Measurements from ENCODE around the gene USP17L18.
"Not testable (repeated sequence)": the region's sequence is repeated elsewhere in the genome, so short reads cannot be mapped to it uniquely, and the experiment has no call there.

The USP17L18 gene

GRCh38 chr4:9247953-9248680, at the start of gene USP17L18:
USP17L18 (plus strand) TSS chr4:9248630; CDS start chr4:9248630, 0 bp downstream.
- H3K9me3 Mint-ChIP-seq; H3K4me3 Mint-ChIP-seq; H3K36me3 Mint-ChIP-seq (ENCODE audit: low read depth); H3K27me3 Mint-ChIP-seq; H3K27ac Mint-ChIP-seq; intact Hi-C loops (cut with micrococcal nuclease); H3K4me1 Mint-ChIP-seq (ENCODE audit: low read depth): not testable (repeated sequence)

GRCh38 chr4:9210357-9210756, 38.1 kb upstream of the USP17L18 start, which contains the start of gene USP17L10:
USP17L10 (plus strand) TSS chr4:9210657; CDS start chr4:9210657, 0 bp downstream.
- H3K4me1 Mint-ChIP-seq (ENCODE audit: low read depth); H3K27me3 Mint-ChIP-seq; H3K27ac Mint-ChIP-seq; H3K36me3 Mint-ChIP-seq (ENCODE audit: low read depth); H3K4me3 Mint-ChIP-seq; intact Hi-C loops (cut with micrococcal nuclease); H3K9me3 Mint-ChIP-seq: not testable (repeated sequence)

GRCh38 chr4:9214701-9215100, 33.7 kb upstream of the USP17L18 start:
- H3K27me3 Mint-ChIP-seq; H3K36me3 Mint-ChIP-seq (ENCODE audit: low read depth); H3K27ac Mint-ChIP-seq; H3K4me3 Mint-ChIP-seq; H3K4me1 Mint-ChIP-seq (ENCODE audit: low read depth); H3K9me3 Mint-ChIP-seq; intact Hi-C loops (cut with micrococcal nuclease): not testable (repeated sequence)

GRCh38 chr4:9215105-9215504, 33.3 kb upstream of the USP17L18 start, which contains the start of gene USP17L11:
USP17L11 (plus strand) TSS chr4:9215405; CDS start chr4:9215405, 0 bp downstream.
- H3K27me3 Mint-ChIP-seq; intact Hi-C loops (cut with micrococcal nuclease); H3K4me3 Mint-ChIP-seq; H3K9me3 Mint-ChIP-seq; H3K27ac Mint-ChIP-seq; H3K36me3 Mint-ChIP-seq (ENCODE audit: low read depth); H3K4me1 Mint-ChIP-seq (ENCODE audit: low read depth): not testable (repeated sequence)

DNA sequence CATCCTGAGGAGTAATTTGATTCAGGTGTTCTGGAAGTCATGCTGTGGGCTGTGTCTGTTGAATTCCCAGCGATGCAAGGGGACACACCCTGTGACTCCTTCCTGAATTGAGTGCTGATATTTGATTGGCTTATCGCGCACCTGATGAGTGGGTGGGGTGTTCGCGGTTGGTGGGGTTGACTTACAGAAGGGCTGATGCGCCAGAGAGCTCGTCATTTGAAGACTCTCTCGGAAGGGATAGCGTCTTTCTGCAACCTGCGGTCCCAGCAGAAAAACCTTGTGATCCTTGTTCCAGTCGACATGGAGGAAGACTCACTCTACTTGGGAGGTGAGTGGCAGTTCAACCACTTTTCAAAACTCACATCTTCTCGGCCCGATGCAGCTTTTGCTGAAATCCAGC, 28.6 kb upstream of the USP17L18 start, which contains the start of gene USP17L12:
USP17L12 (plus strand) TSS at position 301 of the 400 bp plus-strand sequence; CDS start at position 301, 0 bp downstream.
- H3K4me1 Mint-ChIP-seq (ENCODE audit: low read depth); H3K4me3 Mint-ChIP-seq; H3K36me3 Mint-ChIP-seq (ENCODE audit: low read depth); H3K27ac Mint-ChIP-seq; H3K9me3 Mint-ChIP-seq; H3K27me3 Mint-ChIP-seq; intact Hi-C loops (cut with micrococcal nuclease): not testable (repeated sequence)

DNA sequence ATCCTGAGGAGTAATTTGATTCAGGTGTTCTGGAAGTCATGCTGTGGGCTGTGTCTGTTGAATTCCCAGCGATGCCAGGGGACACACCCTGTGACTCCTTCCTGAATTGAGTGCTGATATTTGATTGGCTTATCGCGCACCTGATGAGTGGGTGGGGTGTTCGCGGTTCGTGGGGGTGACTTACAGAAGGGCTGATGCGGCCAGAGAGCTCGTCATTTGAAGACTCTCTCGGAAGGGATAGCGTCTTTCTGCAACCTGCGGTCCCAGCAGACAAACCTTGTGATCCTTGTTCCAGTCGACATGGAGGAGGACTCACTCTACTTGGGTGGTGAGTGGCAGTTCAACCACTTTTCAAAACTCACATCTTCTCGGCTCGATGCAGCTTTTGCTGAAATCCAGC, 23.8 kb upstream of the USP17L18 start, which contains the start of gene USP17L13:
USP17L13 (plus strand) TSS at position 301 of the 400 bp plus-strand sequence; CDS start at position 301, 0 bp downstream.
- H3K36me3 Mint-ChIP-seq (ENCODE audit: low read depth); intact Hi-C loops (cut with micrococcal nuclease); H3K27ac Mint-ChIP-seq; H3K4me1 Mint-ChIP-seq (ENCODE audit: low read depth); H3K9me3 Mint-ChIP-seq; H3K4me3 Mint-ChIP-seq; H3K27me3 Mint-ChIP-seq: not testable (repeated sequence)

DNA sequence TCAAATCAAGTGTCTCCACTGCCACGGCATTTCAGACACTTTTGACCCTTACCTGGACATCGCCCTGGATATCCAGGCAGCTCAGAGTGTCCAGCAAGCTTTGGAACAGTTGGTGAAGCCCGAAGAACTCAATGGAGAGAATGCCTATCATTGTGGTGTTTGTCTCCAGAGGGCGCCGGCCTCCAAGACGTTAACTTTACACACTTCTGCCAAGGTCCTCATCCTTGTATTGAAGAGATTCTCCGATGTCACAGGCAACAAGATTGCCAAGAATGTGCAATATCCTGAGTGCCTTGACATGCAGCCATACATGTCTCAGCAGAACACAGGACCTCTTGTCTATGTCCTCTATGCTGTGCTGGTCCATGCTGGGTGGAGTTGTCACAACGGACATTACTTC, 18.2 kb upstream of the USP17L18 start:
- not testable (repeated sequence) for H3K4me3 Mint-ChIP-seq; H3K36me3 Mint-ChIP-seq (ENCODE audit: low read depth)

DNA sequence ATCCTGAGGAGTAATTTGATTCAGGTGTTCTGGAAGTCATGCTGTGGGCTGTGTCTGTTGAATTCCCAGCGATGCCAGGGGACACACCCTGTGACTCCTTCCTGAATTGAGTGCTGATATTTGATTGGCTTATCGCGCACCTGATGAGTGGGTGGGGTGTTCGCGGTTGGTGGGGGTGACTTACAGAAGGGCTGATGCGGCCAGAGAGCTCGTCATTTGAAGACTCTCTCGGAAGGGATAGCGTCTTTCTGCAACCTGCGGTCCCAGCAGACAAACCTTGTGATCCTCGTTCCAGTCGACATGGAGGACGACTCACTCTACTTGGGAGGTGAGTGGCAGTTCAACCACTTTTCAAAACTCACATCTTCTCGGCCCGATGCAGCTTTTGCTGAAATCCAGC, 14.3 kb upstream of the USP17L18 start, which contains the start of gene USP17L15:
USP17L15 (plus strand) TSS at position 301 of the 400 bp plus-strand sequence; CDS start at position 301, 0 bp downstream.
- H3K27ac Mint-ChIP-seq; H3K9me3 Mint-ChIP-seq; H3K4me1 Mint-ChIP-seq (ENCODE audit: low read depth); H3K27me3 Mint-ChIP-seq; H3K4me3 Mint-ChIP-seq; intact Hi-C loops (cut with micrococcal nuclease); H3K36me3 Mint-ChIP-seq (ENCODE audit: low read depth): not testable (repeated sequence)

More for the DNA sequence above, 18.2 kb upstream of the USP17L18 start:
- H3K27ac Mint-ChIP-seq; H3K9me3 Mint-ChIP-seq; intact Hi-C loops (cut with micrococcal nuclease); H3K4me1 Mint-ChIP-seq (ENCODE audit: low read depth); H3K27me3 Mint-ChIP-seq: not testable (repeated sequence)

DNA sequence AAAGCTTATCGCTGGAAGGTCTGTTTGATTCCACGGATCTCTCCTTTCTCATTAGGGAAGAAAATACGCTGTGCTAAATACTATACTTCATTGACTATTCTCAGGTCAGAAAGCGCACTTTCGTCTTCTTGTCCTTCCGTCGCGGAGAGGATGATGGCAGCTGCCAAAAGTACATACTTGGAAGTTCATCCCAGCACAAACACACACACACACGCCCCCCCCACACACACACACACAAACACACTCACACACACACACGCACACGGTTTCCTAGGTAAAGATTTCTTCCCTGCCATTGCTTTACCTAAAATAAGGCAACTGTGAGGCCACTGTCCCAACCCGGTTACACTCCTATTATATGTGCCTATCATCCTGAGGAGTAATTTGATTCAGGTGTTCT, 10.0 kb upstream of the USP17L18 start:
- H3K4me3 Mint-ChIP-seq; H3K36me3 Mint-ChIP-seq (ENCODE audit: low read depth); H3K9me3 Mint-ChIP-seq; H3K27ac Mint-ChIP-seq; H3K27me3 Mint-ChIP-seq; intact Hi-C loops (cut with micrococcal nuclease); H3K4me1 Mint-ChIP-seq (ENCODE audit: low read depth): not testable (repeated sequence)

GRCh38 chr4:9243579-9243978, 4.9 kb upstream of the USP17L18 start, which contains the start of gene USP17L17:
USP17L17 (plus strand) TSS chr4:9243879; CDS start chr4:9243879, 0 bp downstream.
- not testable (repeated sequence) for H3K9me3 Mint-ChIP-seq; H3K27me3 Mint-ChIP-seq; H3K4me1 Mint-ChIP-seq (ENCODE audit: low read depth)

GRCh38 chr4:9253078-9253477, 4.6 kb downstream of the USP17L18 start, which contains the start of gene USP17L19:
USP17L19 (plus strand) TSS chr4:9253378; CDS start chr4:9253378, 0 bp downstream.
- intact Hi-C loops (cut with micrococcal nuclease); H3K36me3 Mint-ChIP-seq (ENCODE audit: low read depth); H3K4me1 Mint-ChIP-seq (ENCODE audit: low read depth): not testable (repeated sequence)

More at GRCh38 chr4:9243579-9243978, 4.9 kb upstream of the USP17L18 start, which contains the start of gene USP17L17:
- H3K36me3 Mint-ChIP-seq (ENCODE audit: low read depth); intact Hi-C loops (cut with micrococcal nuclease); H3K4me3 Mint-ChIP-seq; H3K27ac Mint-ChIP-seq: not testable (repeated sequence)

DNA sequence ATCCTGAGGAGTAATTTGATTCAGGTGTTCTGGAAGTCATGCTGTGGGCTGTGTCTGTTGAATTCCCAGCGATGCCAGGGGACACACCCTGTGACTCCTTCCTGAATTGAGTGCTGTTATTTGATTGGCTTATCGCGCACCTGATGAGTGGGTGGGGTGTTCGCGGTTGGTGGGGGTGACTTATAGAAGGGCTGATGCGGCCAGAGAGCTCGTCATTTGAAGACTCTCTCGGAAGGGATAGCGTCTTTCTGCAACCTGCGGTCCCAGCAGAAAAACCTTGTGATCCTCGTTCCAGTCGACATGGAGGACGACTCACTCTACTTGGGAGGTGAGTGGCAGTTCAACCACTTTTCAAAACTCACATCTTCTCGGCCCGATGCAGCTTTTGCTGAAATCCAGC, 9.4 kb downstream of the USP17L18 start, which contains the start of gene USP17L20:
USP17L20 (plus strand) TSS at position 301 of the 400 bp plus-strand sequence; CDS start at position 301, 0 bp downstream.
- H3K27me3 Mint-ChIP-seq; H3K4me3 Mint-ChIP-seq; H3K27ac Mint-ChIP-seq; H3K9me3 Mint-ChIP-seq; intact Hi-C loops (cut with micrococcal nuclease); H3K36me3 Mint-ChIP-seq (ENCODE audit: low read depth); H3K4me1 Mint-ChIP-seq (ENCODE audit: low read depth): not testable (repeated sequence)

More at GRCh38 chr4:9253078-9253477, 4.6 kb downstream of the USP17L18 start, which contains the start of gene USP17L19:
- H3K27me3 Mint-ChIP-seq, H3K27ac Mint-ChIP-seq, H3K4me3 Mint-ChIP-seq, H3K9me3 Mint-ChIP-seq: not testable (repeated sequence)

GRCh38 chr4:9262572-9262971, 14.1 kb downstream of the USP17L18 start, which contains the start of gene USP17L21:
USP17L21 (plus strand) TSS chr4:9262872; CDS start chr4:9262872, 0 bp downstream.
- H3K27me3 Mint-ChIP-seq; H3K9me3 Mint-ChIP-seq; H3K4me3 Mint-ChIP-seq; H3K36me3 Mint-ChIP-seq (ENCODE audit: low read depth); intact Hi-C loops (cut with micrococcal nuclease); H3K27ac Mint-ChIP-seq; H3K4me1 Mint-ChIP-seq (ENCODE audit: low read depth): not testable (repeated sequence)

GRCh38 chr4:9267319-9267718, 18.9 kb downstream of the USP17L18 start, which contains the start of gene USP17L22:
USP17L22 (plus strand) TSS chr4:9267619; CDS start chr4:9267619, 0 bp downstream.
- H3K27ac Mint-ChIP-seq; H3K4me1 Mint-ChIP-seq (ENCODE audit: low read depth); H3K4me3 Mint-ChIP-seq; H3K36me3 Mint-ChIP-seq (ENCODE audit: low read depth); H3K27me3 Mint-ChIP-seq; H3K9me3 Mint-ChIP-seq; intact Hi-C loops (cut with micrococcal nuclease): not testable (repeated sequence)

Data from dendritic cell treated with granulocyte-macrophage colony-stimulating factor and Interleukin-4, amounts not matched to agents 40 ng/mL and 50 ng/mL, for 4 days (primary cell).